ENCODE results near the gene GSTA3. TPM values are rescaled to one million over a fixed set of nuclear protein-coding genes. Genes with fewer than 3 reads are reported as not detected.

The GSTA3 gene
- polyA plus RNA-seq, 1 of the 3 experiments (the other 2 are of a cell fraction) = not detected

DNA sequence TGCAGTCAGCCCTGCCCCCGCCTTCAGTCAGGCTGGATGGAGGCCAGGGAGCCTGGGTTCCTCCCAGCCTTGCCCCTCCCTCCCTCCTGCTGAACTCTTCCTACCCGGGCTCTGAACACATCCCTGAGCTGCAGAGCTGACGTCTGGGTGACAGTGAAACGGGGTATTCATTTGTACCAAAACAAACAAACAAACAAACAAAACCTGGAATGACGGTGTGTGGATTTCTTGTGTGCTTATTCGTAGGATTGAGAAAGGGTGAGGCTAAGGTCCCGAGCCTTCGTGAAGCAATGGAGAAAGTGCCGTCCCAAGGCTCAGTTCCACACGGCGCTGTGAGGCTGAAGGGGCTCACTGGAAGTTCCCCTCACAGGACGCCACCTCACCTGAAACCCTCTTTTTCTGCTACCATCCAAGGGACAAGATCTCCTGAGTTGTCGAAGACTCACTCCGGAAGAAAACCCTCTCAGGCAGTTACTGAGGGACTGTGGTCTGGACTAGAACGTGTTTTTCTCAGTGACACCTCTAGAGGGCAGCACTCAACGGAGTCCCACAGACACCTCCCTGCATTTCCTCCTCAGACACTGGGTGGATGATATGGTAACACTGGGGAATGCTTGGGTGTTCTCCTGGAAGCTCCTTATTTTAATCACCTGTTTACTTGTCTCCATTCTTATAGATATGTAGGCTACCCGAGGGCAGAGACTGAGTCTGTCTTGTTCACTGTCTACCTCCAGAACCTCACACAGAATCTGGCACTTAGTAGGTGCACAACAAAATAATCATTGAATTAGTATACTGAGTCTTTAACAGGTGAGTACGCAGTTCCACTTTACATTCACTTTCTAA lies 27.3 kb downstream of the GSTA3 start (continued):
- TF ChIP-seq TEAD4 (IDR thresholded peaks at IDR 0.05; ENCODE audit: borderline replicate concordance, insufficient read depth) (no peak), RXRA (IDR thresholded peaks at IDR 0.05; ENCODE audit: borderline replicate concordance, low read depth) (no peak)
- TF ChIP-seq, protein P1, sequence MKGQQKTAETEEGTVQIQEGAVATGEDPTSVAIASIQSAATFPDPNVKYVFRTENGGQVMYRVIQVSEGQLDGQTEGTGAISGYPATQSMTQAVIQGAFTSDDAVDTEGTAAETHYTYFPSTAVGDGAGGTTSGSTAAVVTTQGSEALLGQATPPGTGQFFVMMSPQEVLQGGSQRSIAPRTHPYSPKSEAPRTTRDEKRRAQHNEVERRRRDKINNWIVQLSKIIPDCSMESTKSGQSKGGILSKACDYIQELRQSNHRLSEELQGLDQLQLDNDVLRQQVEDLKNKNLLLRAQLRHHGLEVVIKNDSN (IDR thresholded peaks at IDR 0.05; ENCODE audit: borderline replicate concordance, low read depth) = no peak

DNA sequence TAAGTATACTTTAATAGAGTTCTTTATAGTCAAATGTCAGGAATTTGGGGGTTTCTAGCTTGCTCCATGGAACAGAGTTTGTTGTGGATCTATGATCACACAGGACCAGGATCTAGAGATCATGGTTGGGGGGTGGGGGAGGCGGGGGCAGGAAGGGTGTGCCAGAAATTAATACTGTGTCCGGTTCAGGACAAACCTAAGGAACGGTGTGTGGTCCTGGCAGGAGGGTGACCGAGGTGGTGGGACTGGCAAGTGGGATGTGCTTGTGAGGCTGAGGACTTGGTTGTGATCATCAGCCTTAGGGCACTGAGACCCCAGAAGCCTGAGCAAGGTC lies 27.9 kb downstream of the GSTA3 start:
- no peak for DNase-seq
- H3K9me3 ChIP-seq = no peaks in the 10 kb centered on the region
- peak overlapping the region; percentile 64 for H3K4me2 ChIP-seq
- TF ChIP-seq NFIC (IDR thresholded peaks at IDR 0.05; ENCODE audit: borderline replicate concordance) = no peak
- TF ChIP-seq ELF1 (IDR thresholded peaks at IDR 0.05) = no peak
- no peak for TF ChIP-seq RCOR1 (IDR thresholded peaks at IDR 0.05; ENCODE audit: low read length)
- no peak for TF ChIP-seq GATA2 (CRISPR knock-in tag; IDR thresholded peaks at IDR 0.05)
- no peak for TF ChIP-seq SIN3A (IDR thresholded peaks at IDR 0.05; ENCODE audit: borderline replicate concordance, low read depth, low read length)
- TF ChIP-seq, protein P2, sequence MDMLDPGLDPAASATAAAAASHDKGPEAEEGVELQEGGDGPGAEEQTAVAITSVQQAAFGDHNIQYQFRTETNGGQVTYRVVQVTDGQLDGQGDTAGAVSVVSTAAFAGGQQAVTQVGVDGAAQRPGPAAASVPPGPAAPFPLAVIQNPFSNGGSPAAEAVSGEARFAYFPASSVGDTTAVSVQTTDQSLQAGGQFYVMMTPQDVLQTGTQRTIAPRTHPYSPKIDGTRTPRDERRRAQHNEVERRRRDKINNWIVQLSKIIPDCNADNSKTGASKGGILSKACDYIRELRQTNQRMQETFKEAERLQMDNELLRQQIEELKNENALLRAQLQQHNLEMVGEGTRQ (IDR thresholded peaks at IDR 0.05; ENCODE audit: borderline replicate concordance, low read depth, low read length) = no peak
- TF ChIP-seq, protein P1 (IDR thresholded peaks at IDR 0.05; ENCODE audit: borderline replicate concordance, low read depth) = no peak
- TF ChIP-seq RFX5 (IDR thresholded peaks at IDR 0.05; ENCODE audit: low read length) = no peak
- no peak for TF ChIP-seq CHD2 (IDR thresholded peaks at IDR 0.05; ENCODE audit: low read length, partially characterized antibody)
- no peak for TF ChIP-seq FOSL2 (IDR thresholded peaks at IDR 0.05; ENCODE audit: borderline replicate concordance, low read depth)
- TF ChIP-seq, protein P3, sequence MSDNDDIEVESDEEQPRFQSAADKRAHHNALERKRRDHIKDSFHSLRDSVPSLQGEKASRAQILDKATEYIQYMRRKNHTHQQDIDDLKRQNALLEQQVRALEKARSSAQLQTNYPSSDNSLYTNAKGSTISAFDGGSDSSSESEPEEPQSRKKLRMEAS (IDR thresholded peaks at IDR 0.05; ENCODE audit: low read depth) = no peak
- TF ChIP-seq FOXJ3 (CRISPR knock-in tag; IDR thresholded peaks at IDR 0.05) = no peak
- TF ChIP-seq TCF12 (IDR thresholded peaks at IDR 0.05) = no peak
- TF ChIP-seq, protein P4, sequence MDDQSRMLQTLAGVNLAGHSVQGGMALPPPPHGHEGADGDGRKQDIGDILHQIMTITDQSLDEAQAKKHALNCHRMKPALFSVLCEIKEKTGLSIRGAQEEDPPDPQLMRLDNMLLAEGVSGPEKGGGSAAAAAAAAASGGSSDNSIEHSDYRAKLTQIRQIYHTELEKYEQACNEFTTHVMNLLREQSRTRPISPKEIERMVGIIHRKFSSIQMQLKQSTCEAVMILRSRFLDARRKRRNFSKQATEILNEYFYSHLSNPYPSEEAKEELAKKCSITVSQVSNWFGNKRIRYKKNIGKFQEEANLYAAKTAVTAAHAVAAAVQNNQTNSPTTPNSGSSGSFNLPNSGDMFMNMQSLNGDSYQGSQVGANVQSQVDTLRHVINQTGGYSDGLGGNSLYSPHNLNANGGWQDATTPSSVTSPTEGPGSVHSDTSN (IDR thresholded peaks at IDR 0.05) = no peak
- TF ChIP-seq YY1 (IDR thresholded peaks at IDR 0.05; ENCODE audit: low read depth) = no peak
- no peaks in the 10 kb centered on the region for H3F3A ChIP-seq (replicated peaks; ENCODE audit: insufficient read depth)
- CTCF ChIA-PET = interaction anchor here (0.7 to 1.8 kb wide), 8 partner anchors 11 to 237 kb away, joined by 3 to 6 read pairs (median 3); partner anchors contain the start of gene GSTA4
- peak overlapping the region; percentile 95 for H2AFZ ChIP-seq (ENCODE audit: low read depth)
- no peak overlapping the region for H3K9ac ChIP-seq
- no peaks in the 10 kb centered on the region for H3K27me3 ChIP-seq (ENCODE audit: insufficient read depth)
- no peaks in the 10 kb centered on the region for H4K20me1 ChIP-seq (ENCODE audit: insufficient read depth)
- peaks cover 2 to 7% of the 10 kb centered on the region in 2 experiments; a peak in 2 of 4 replicates for H3K4me1 ChIP-seq (ENCODE audit: control insufficient read depth in 1 of 2, insufficient read depth in 2 of 2, low read depth in 1 of 2, low read length in 1 of 2)
- 13% methylated on average over 3 of the region's 4 CpGs for WGBS (ENCODE audit: low lambda C conversion rate)
- no peak overlapping the region for H3K27ac ChIP-seq (ENCODE audit: low read depth in 2 of 2, low read length in 1 of 2)
- POLR2A ChIA-PET = no interaction called here
- H3K79me2 ChIP-seq (ENCODE audit: insufficient read depth) = no peaks in the 10 kb centered on the region
- no peaks in the 10 kb centered on the region for H3K9me2 ChIP-seq
- H3K4me3 ChIP-seq (ENCODE audit: low read depth in 2 of 2, low read length in 1 of 2) = peak overlapping the region; percentile 55 to 64
- H3K36me3 ChIP-seq (replicated peaks in 1 of 2; ENCODE audit: control insufficient read depth in 1 of 2, insufficient read depth in 2 of 2, low read length in 1 of 2) = no peaks in the 10 kb centered on the region

Measured in SK-N-SH (cell line).